Upper lobe of left lung (tissue), 6 donors: ENCODE data around the gene SLC38A5. TPM values are rescaled to one million over a fixed set of nuclear protein-coding genes. Genes with fewer than 3 reads are reported as not detected.
"Not testable (repeated sequence)": the region's sequence is repeated elsewhere in the genome, so short reads cannot be mapped to it uniquely, and the experiment has no call there.

Source experiments
- ATAC-seq, 2 donors: fragments of 200-7000 bp; cut with Tn5 transposase; one replicate each; pipeline ENCODE4 v1.9.1; 2022; ENCODE audit warnings: mild to moderate bottlenecking in 2 of 2, moderate library complexity in 2 of 2; ENCODE audit not compliant: low FRiP score in 2 of 2
- DNase-seq, 2 donors: peaks; one replicate each; pipeline ENCODE4 v3.0.0-alpha.2; 2019 to 2020
- H3K27ac ChIP-seq, 4 donors: fragments of 200-600 bp; sonication (generic); one replicate each; pipeline ENCODE4 v1.5.1; 2016 to 2019
- H3K27me3 ChIP-seq, 4 donors: fragments of 200-600 bp; sonication (generic); one replicate each; pipeline ENCODE4 v1.5.1; 2017 to 2019
- H3K36me3 ChIP-seq, 4 donors: fragments of 200-600 bp; sonication (generic); one replicate each; pipeline ENCODE4 v1.5.1; 2016 to 2019
- H3K4me1 ChIP-seq, 4 donors: fragments of 200-600 bp; sonication (generic); one replicate each; pipeline ENCODE4 v1.5.1; 2018 to 2019
- H3K4me3 ChIP-seq, 4 donors: fragments of 200-600 bp; sonication (generic); one replicate each; pipeline ENCODE4 v1.5.1; 2017 to 2019; ENCODE audit warnings: mild to moderate bottlenecking in 2 of 4, moderate library complexity in 1 of 4
- H3K9me3 ChIP-seq, 4 donors: fragments of 200-600 bp; sonication (generic); one replicate each; pipeline ENCODE4 v1.5.1; 2018 to 2019
- EP300 ChIP-seq, 4 donors: sonication (generic); formaldehyde crosslinking; IDR thresholded peaks; one replicate each; pipeline ENCODE4 v1.5.1; 2017; ENCODE audit warnings: antibody characterized with exemption in 4 of 4, control low read depth in 2 of 4
- POLR2A ChIP-seq, 4 donors: fragments of 450-650 bp; IDR thresholded peaks; one replicate each; pipeline ENCODE4 v1.5.1; 2016 to 2017; ENCODE audit warnings: antibody characterized with exemption in 4 of 4, mild to moderate bottlenecking in 2 of 4
- POLR2AphosphoS5 ChIP-seq, 2 donors: sonication (generic); formaldehyde crosslinking; IDR thresholded peaks; one replicate each; pipeline ENCODE4 v1.5.1; 2017; ENCODE audit warnings: antibody characterized with exemption in 2 of 2
- WGBS, 2 donors: methylation state at CpG; one replicate each; pipeline ENCODE4 v1.1.5; 2017 to 2018; 5-methylcytosine and 5-hydroxymethylcytosine counted together
- total RNA-seq, 6 donors: library from RNA; depleted of rRNA in 4 of 6; stranded (reverse); fragments of >200 nt in 4 of 6; gene quantifications; one replicate each; pipeline versions ENCODE4 v1.1.0 to v1.2.1, GENCODE V29; 2016 to 2021
- TF ChIP-seq, protein P1 (sequence below), 6 experiments: fragments of 450-650 bp in 4 of 6; fragments of 200-600 bp in 2 of 6; sonication (generic) in 2 of 6; IDR thresholded peaks; one replicate each; pipeline ENCODE4 v1.5.1; 2016 to 2019; ENCODE audit warnings: antibody characterized with exemption in 6 of 6
- donor health status: DM: no; HTN: no; CAD: no; lungs with moderate emphysema.
- donor health status: DM: no; HTN: yes; CAD: no; lungs with severe emphysema.

Gene SLC38A5
- total RNA-seq = 10 to 100 TPM; 10.2 to 32.4 (median 17.9) TPM

DNA sequence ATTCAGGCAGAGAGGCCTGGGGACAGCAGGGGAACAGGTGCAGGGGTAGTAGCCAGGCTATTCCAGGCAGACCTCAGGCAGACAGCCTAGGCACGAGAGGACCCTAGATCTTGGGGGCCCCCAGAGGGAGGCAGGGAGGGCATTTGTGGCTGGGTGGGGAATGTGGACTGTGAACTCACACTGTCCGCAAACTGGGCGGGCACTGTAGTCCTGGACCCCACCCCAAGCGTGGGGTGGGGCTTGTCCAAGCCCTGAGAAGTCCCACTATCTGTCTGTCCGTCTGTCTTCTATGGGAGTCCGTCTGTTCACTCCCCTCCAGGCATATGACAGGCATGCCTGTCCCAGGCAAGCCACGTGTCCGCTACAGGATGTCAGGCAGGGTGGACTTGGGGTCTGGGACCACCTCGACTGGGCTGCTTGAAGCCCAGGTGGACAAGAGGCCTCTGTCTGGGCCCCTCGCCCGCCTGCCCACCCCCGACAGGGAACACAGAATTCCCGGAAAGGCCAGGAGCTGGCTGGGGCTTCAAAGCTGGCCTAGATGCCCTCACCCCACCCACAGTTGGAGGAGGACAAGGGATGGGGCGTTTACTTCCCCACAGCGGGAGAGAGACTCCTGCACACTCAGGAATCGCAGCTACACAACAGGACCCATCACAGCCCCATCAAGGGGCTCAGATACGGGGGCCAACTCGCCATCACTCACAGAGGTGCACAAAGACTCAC is at the start of gene SLC38A5:
SLC38A5 (minus strand) TSS at position 151 of the 723 bp plus-strand sequence. CDS start 2,336 bp downstream, outside the sequence.
- DNase-seq (no peak), ATAC-seq (no peak)
- H3K27me3 ChIP-seq = peaks cover 0 to 13% (median 0%) of the 10 kb centered on the region in 4 donors
- peaks cover 0 to 11% (median 2%) of the 10 kb centered on the region in 4 donors for H3K4me1 ChIP-seq
- no peaks in the 10 kb centered on the region for H3K36me3 ChIP-seq
- H3K4me3 ChIP-seq = peak within 1 kb of the TSS in 3 of 4 donors; percentile 14 to 38 (median 38)
- no peaks in the 10 kb centered on the region for H3K9me3 ChIP-seq
- no peak within 1 kb of the TSS for H3K27ac ChIP-seq
- TF ChIP-seq, protein P1, sequence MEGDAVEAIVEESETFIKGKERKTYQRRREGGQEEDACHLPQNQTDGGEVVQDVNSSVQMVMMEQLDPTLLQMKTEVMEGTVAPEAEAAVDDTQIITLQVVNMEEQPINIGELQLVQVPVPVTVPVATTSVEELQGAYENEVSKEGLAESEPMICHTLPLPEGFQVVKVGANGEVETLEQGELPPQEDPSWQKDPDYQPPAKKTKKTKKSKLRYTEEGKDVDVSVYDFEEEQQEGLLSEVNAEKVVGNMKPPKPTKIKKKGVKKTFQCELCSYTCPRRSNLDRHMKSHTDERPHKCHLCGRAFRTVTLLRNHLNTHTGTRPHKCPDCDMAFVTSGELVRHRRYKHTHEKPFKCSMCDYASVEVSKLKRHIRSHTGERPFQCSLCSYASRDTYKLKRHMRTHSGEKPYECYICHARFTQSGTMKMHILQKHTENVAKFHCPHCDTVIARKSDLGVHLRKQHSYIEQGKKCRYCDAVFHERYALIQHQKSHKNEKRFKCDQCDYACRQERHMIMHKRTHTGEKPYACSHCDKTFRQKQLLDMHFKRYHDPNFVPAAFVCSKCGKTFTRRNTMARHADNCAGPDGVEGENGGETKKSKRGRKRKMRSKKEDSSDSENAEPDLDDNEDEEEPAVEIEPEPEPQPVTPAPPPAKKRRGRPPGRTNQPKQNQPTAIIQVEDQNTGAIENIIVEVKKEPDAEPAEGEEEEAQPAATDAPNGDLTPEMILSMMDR (IDR thresholded peaks at IDR 0.05) = no peak
- TF ChIP-seq POLR2AphosphoS5 (IDR thresholded peaks at IDR 0.05) (no peak), POLR2A (IDR thresholded peaks at IDR 0.05) (no peak), EP300 (IDR thresholded peaks at IDR 0.05) (no peak)
- WGBS, 2 donors = 80 to 81% methylated on average over 2 to 10 of the region's 18 CpGs

- ATAC-seq, H3K36me3 ChIP-seq: not testable (repeated sequence)
These were observed 49.4 kb upstream of the SLC38A5 start for GRCh38 chrX:48519481-48519880.

DNA sequence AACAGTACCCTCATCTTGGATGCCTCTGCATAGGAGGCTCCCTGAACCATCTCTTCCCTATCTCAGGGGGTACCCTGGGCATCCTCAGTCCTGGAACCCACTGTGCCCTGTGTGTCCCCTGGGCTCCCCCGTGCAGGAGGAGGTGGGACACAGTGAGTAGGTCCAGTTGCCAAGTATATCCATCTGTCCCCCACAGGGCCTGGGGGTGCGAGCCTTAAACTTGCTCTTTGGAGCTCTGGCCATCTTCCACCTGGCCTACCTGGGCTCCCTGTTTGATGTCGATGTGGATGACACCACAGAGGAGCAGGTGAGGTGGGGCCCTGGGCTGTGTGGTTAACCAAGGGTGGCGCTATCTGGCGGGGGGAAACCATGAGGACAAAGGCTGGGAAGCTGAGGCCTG is 46.9 kb upstream of the SLC38A5 start:
- no peak for ATAC-seq
- Histone ChIP-seq H3K4me1 (no peaks in the 10 kb centered on the region), H3K27me3 (no peaks in the 10 kb centered on the region), H3K36me3 (peaks cover 0 to 9% (median 3%) of the 10 kb centered on the region in 4 donors), H3K27ac (no peak overlapping the region), H3K4me3 (no peak overlapping the region), H3K9me3 (no peaks in the 10 kb centered on the region)
- WGBS, 2 donors = 74% methylated on average over 5 of the region's 5 CpGs; no CpG with 5 or more reads in 1 of the 2 donors
- DNase-seq = no peak
- TF ChIP-seq POLR2A (IDR thresholded peaks at IDR 0.05) (no peak), POLR2AphosphoS5 (IDR thresholded peaks at IDR 0.05) (no peak), EP300 (IDR thresholded peaks at IDR 0.05) (no peak)

More at GRCh38 chrX:48519481-48519880, 49.4 kb upstream of the SLC38A5 start:
- H3K9me3 ChIP-seq, H3K27me3 ChIP-seq, H3K4me1 ChIP-seq, DNase-seq, H3K27ac ChIP-seq, H3K4me3 ChIP-seq: not testable (repeated sequence)
- WGBS, 2 donors = 52% methylated on average over 4 of the region's 4 CpGs; no CpG with 5 or more reads in 1 of the 2 donors

GRCh38 chrX:48516285-48516684 is 46.2 kb upstream of the SLC38A5 start:
- TF ChIP-seq POLR2A (IDR thresholded peaks at IDR 0.05) (no peak), POLR2AphosphoS5 (IDR thresholded peaks at IDR 0.05) (no peak), EP300 (IDR thresholded peaks at IDR 0.05) (no peak)
- TF ChIP-seq, protein P1 (IDR thresholded peaks at IDR 0.05) = no peak
- H3K9me3 ChIP-seq = no peaks in the 10 kb centered on the region
- peaks cover 0 to 9% (median 3%) of the 10 kb centered on the region in 4 donors for H3K36me3 ChIP-seq
- no peak overlapping the region for H3K27ac ChIP-seq
- no peaks in the 10 kb centered on the region for H3K27me3 ChIP-seq
- DNase-seq = no peak
- no peak overlapping the region for H3K4me3 ChIP-seq
- no peak for ATAC-seq
- 81 to 94% methylated on average over 10 of the region's 10 CpGs for WGBS, 2 donors
- no peaks in the 10 kb centered on the region for H3K4me1 ChIP-seq

DNA sequence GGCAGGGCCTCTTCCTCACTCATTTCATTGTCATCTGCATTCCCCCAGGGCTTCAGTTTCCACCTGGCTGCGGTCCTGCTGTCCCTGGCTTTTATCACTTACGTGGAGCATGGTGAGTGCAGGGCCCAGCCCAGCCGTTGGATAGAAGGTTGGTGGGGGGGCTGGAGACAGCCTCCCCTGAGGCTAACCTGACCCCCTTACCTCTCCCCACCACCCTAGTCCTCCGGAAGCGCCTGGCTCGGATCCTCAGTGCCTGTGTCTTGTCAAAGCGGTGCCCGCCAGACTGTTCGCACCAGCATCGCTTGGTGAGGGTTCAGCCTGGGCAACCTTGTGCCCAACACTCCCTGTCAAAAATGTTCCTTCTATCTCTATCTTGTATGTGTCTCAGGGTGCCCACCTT is 45.8 kb upstream of the SLC38A5 start:
- H3K27me3 ChIP-seq = no peaks in the 10 kb centered on the region
- 90 to 92% methylated on average over 7 to 10 of the region's 10 CpGs for WGBS, 2 donors
- H3K4me3 ChIP-seq = no peak overlapping the region
- peaks cover 0 to 9% (median 3%) of the 10 kb centered on the region in 4 donors for H3K36me3 ChIP-seq
- TF ChIP-seq, protein P1 (IDR thresholded peaks at IDR 0.05) = no peak
- TF ChIP-seq POLR2A (IDR thresholded peaks at IDR 0.05) (no peak), POLR2AphosphoS5 (IDR thresholded peaks at IDR 0.05) (no peak)
- H3K9me3 ChIP-seq = no peaks in the 10 kb centered on the region
- DNase-seq = no peak
- H3K27ac ChIP-seq = no peak overlapping the region
- no peak for ATAC-seq
- no peaks in the 10 kb centered on the region for H3K4me1 ChIP-seq
